Testis (tissue), 2 donors: ENCODE results near the gene TRIO.

Source experiments
- POLR2A ChIP-seq: fragments of 450-650 bp; IDR thresholded peaks from one replicate; pipeline ENCODE4 v1.6.1; 2017; ENCODE audit warnings: antibody characterized with exemption, mild to moderate bottlenecking, moderate library complexity
- TF ChIP-seq, protein P1 (sequence below), 3 experiments: fragments of 450-650 bp in 2 of 3; fragments of 200-600 bp in 1 of 3; sonication (generic) in 1 of 3; IDR thresholded peaks; one replicate each; pipeline ENCODE4 v1.5.1; 2016 to 2019; ENCODE audit warnings: antibody characterized with exemption in 3 of 3, mild to moderate bottlenecking in 2 of 3, moderate library complexity in 1 of 3

DNA sequence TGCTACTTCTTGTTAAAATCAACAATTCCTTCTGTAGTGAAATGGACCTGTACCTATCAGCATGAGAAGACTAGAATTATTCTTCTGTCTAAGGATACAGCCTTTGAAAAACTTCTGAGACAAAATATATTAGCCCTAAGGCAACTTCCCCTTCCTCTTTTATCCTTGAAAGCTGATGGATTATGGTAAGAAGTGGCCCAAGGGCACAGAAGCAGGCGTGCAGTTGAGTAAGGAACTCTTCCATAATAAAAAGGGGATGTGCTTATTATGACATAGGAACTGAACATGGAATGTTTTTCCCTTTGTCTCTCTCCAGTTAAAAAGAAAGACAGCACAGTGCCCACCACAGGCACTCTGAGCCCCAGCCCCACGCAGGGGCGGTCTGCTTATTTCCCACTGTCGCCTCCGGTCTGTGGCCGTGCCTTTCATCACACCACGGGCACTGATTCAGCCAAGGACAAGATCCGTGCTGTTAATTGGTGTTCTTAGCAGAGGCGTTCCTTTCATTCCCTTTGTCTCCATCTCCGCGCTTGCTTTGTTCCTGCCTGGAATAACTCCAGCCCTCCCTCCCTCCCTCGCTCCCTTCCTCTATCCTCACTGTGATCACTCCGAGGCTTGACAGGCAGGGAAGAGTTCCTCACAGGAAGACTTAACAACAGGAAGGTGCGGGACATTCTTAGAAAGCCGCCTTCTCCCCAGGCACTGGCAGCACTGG is 302.6 kb downstream of the TRIO start:
- TF ChIP-seq, protein P1, sequence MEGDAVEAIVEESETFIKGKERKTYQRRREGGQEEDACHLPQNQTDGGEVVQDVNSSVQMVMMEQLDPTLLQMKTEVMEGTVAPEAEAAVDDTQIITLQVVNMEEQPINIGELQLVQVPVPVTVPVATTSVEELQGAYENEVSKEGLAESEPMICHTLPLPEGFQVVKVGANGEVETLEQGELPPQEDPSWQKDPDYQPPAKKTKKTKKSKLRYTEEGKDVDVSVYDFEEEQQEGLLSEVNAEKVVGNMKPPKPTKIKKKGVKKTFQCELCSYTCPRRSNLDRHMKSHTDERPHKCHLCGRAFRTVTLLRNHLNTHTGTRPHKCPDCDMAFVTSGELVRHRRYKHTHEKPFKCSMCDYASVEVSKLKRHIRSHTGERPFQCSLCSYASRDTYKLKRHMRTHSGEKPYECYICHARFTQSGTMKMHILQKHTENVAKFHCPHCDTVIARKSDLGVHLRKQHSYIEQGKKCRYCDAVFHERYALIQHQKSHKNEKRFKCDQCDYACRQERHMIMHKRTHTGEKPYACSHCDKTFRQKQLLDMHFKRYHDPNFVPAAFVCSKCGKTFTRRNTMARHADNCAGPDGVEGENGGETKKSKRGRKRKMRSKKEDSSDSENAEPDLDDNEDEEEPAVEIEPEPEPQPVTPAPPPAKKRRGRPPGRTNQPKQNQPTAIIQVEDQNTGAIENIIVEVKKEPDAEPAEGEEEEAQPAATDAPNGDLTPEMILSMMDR (IDR thresholded peaks at IDR 0.05) = no peak
- TF ChIP-seq POLR2A = no peak
